Measurements from ENCODE around the gene PARD3B.

GRCh38 chr2:204687776-204688175 is 142.5 kb downstream of the PARD3B start:
- TF ChIP-seq NFIC (IDR thresholded peaks at IDR 0.05; ENCODE audit: low read length) = no peak
- TF ChIP-seq CTCF (CRISPR knock-in tag; IDR thresholded peaks at IDR 0.05) = no peak
- TF ChIP-seq, protein P1, sequence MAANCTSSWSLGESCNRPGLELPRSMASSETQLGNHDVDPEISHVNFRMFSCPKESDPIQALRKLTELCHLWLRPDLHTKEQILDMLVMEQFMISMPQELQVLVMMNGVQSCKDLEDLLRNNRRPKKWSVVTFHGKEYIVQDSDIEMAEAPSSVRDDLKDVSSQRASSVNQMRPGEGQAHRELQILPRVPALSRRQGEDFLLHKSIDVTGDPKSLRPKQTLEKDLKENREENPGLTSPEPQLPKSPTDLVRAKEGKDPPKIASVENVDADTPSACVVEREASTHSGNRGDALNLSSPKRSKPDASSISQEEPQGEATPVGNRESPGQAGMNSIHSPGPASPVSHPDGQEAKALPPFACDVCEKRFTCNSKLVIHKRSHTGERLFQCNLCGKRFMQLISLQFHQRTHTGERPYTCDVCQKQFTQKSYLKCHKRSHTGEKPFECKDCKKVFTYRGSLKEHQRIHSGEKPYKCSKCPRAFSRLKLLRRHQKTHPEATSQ (CRISPR knock-in tag; IDR thresholded peaks at IDR 0.05; ENCODE audit: borderline replicate concordance) = no peak
- TF ChIP-seq, protein P2, sequence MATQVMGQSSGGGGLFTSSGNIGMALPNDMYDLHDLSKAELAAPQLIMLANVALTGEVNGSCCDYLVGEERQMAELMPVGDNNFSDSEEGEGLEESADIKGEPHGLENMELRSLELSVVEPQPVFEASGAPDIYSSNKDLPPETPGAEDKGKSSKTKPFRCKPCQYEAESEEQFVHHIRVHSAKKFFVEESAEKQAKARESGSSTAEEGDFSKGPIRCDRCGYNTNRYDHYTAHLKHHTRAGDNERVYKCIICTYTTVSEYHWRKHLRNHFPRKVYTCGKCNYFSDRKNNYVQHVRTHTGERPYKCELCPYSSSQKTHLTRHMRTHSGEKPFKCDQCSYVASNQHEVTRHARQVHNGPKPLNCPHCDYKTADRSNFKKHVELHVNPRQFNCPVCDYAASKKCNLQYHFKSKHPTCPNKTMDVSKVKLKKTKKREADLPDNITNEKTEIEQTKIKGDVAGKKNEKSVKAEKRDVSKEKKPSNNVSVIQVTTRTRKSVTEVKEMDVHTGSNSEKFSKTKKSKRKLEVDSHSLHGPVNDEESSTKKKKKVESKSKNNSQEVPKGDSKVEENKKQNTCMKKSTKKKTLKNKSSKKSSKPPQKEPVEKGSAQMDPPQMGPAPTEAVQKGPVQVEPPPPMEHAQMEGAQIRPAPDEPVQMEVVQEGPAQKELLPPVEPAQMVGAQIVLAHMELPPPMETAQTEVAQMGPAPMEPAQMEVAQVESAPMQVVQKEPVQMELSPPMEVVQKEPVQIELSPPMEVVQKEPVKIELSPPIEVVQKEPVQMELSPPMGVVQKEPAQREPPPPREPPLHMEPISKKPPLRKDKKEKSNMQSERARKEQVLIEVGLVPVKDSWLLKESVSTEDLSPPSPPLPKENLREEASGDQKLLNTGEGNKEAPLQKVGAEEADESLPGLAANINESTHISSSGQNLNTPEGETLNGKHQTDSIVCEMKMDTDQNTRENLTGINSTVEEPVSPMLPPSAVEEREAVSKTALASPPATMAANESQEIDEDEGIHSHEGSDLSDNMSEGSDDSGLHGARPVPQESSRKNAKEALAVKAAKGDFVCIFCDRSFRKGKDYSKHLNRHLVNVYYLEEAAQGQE (IDR thresholded peaks at IDR 0.05; ENCODE audit: borderline replicate concordance in 1 of 2, low read depth in 1 of 2, low read length in 2 of 2) = no peak

Measured in HepG2 (cell line).